PC-3 (cell line): Measurements from ENCODE around the gene XPC. TPM values are rescaled to one million over a fixed set of nuclear protein-coding genes. Genes with fewer than 3 reads are reported as not detected.

ENCODE experiments used
- ATAC-seq: fragments of 200-7000 bp; cut with Tn5 transposase; 2 replicates; pipeline ENCODE4 v1.9.1; 2020; ENCODE audit warnings: mild to moderate bottlenecking, moderate library complexity
- BruUV-seq: library from RNA; stranded (reverse); fragments of 400-500 nt; replicated peaks from 2 replicates; lab custom pipeline; 2021; lab: Mats Ljungman, UMichigan
- CTCF ChIA-PET: fragments of 300-600 bp; sonication (Branson Sonifier 250); formaldehyde crosslinking; loops from one replicate; lab custom pipeline; 2022; ENCODE audit warnings: antibody characterized with exemption; lab: Charles Lee
- POLR2A ChIA-PET: fragments of 300-600 bp; sonication (Branson Sonifier 250); formaldehyde crosslinking; loops from one replicate; lab custom pipeline; 2022; ENCODE audit warnings: antibody characterized with exemption; ENCODE audit not compliant: unreplicated experiment; lab: Charles Lee
- DNase-seq: peaks from one replicate; pipeline ENCODE4 v3.0.0-alpha.2; 2015
- H2AFZ ChIP-seq: fragments of 300-600 bp; sonication (generic); 2 replicates; pipeline ENCODE4 v1.6.0; 2016; ENCODE audit warnings: antibody characterized with exemption, low read length
- H3F3A ChIP-seq: fragments of 300-600 bp; sonication (generic); one replicate; pipeline ENCODE4 v1.6.0; 2017; ENCODE audit warnings: antibody characterized with exemption, low read length, control low read depth, mild to moderate bottlenecking; ENCODE audit not compliant: unreplicated experiment
- H3K27ac ChIP-seq: fragments of 300-600 bp; sonication (generic); 2 replicates; pipeline ENCODE4 v1.5.1; 2016; ENCODE audit warnings: mild to moderate bottlenecking, low read length
- H3K27me3 ChIP-seq: fragments of 300-600 bp; sonication (generic); 2 replicates; pipeline ENCODE4 v1.6.1; 2016; ENCODE audit warnings: low read length, mixed read lengths
- H3K36me3 ChIP-seq: fragments of 300-600 bp; sonication (generic); 2 replicates; pipeline ENCODE4 v1.6.1; 2016; ENCODE audit warnings: low read depth, mixed run types, low read length, mixed read lengths
- H3K4me1 ChIP-seq: fragments of 300-600 bp; sonication (generic); 2 replicates; pipeline ENCODE4 v1.5.1; 2016; ENCODE audit warnings: low read length; ENCODE audit not compliant: insufficient read depth
- H3K4me2 ChIP-seq: fragments of 300-600 bp; sonication (generic); 2 replicates; pipeline ENCODE4 v1.6.0; 2016; ENCODE audit warnings: low read length
- H3K4me3 ChIP-seq: fragments of 300-600 bp; sonication (generic); 2 replicates; pipeline ENCODE4 v1.5.1; 2016; ENCODE audit warnings: mild to moderate bottlenecking, low read length, mixed read lengths
- H3K79me2 ChIP-seq: fragments of 300-600 bp; sonication (generic); 2 replicates; pipeline ENCODE4 v1.6.1; 2017; ENCODE audit warnings: low read length, mixed read lengths
- H3K9ac ChIP-seq: fragments of 300-600 bp; sonication (generic); 2 replicates; pipeline ENCODE4 v1.6.0; 2016; ENCODE audit warnings: mild to moderate bottlenecking, low read length
- H3K9me2 ChIP-seq: fragments of 300-600 bp; sonication (generic); replicated peaks from 2 replicates; pipeline ENCODE4 v1.6.1; 2016; ENCODE audit warnings: mixed run types, low read length, mixed read lengths
- H3K9me3 ChIP-seq: fragments of 300-600 bp; sonication (generic); 2 replicates; pipeline ENCODE4 v1.6.1; 2016; ENCODE audit warnings: low read length, mixed read lengths
- H4K20me1 ChIP-seq: fragments of 300-600 bp; sonication (generic); 2 replicates; pipeline ENCODE4 v1.6.1; 2016; ENCODE audit warnings: low read length, mixed read lengths
- CTCF ChIP-seq: fragments of 300-600 bp; sonication (generic); conservative IDR thresholded peaks from 2 replicates; pipeline ENCODE4 v1.5.1; 2017; ENCODE audit warnings: antibody characterized with exemption, low read depth, mild to moderate bottlenecking, low read length
- EZH2 ChIP-seq: fragments of 300-600 bp; sonication (generic); IDR thresholded peaks from one replicate; pipeline ENCODE4 v1.6.1; 2017; ENCODE audit warnings: antibody characterized with exemption, mild to moderate bottlenecking, low read length; ENCODE audit not compliant: unreplicated experiment
- EZH2phosphoT487 ChIP-seq: fragments of 300-600 bp; sonication (generic); IDR thresholded peaks from 2 replicates; pipeline ENCODE4 v1.6.1; 2018; ENCODE audit warnings: mild to moderate bottlenecking, antibody characterized with exemption, low read length, borderline replicate concordance
- intact Hi-C: fragments of 100-400 bp; cut with micrococcal nuclease; formaldehyde crosslinking; loops from 2 replicates; pipeline ENCODE4 v1.9.0; 2023
- total RNA-seq: library from RNA; depleted of rRNA; stranded (reverse); fragments of >200 nt; gene quantifications from 2 replicates; pipeline ENCODE4 v1.2.3, GENCODE V29; 2014

The XPC gene
- total RNA-seq, 1 experiment from 2014 or later, result 24.3 TPM

- H3K4me3 ChIP-seq, result no peak overlapping the region
- no peaks in the 10 kb centered on the region for H3K36me3 ChIP-seq
- BruUV-seq, result no TSS peak
- ATAC-seq (no peak), DNase-seq (peak; percentile 19)
- H3K9ac ChIP-seq, result 0 out of 2 replicates have a peak overlapping the region, but pooled peaks have one; percentile 20
- CTCF ChIA-PET, result no interaction called here
- H3K27ac ChIP-seq, result peak overlapping the region; percentile 79
- POLR2A ChIA-PET, result no interaction called here
- no peak for TF ChIP-seq CTCF
- peak overlapping the region; percentile 64 for H3K4me2 ChIP-seq
- no peak overlapping the region for H2AFZ ChIP-seq
- H3F3A ChIP-seq, result peaks cover 7% of the 10 kb centered on the region
- H3K9me2 ChIP-seq, result no peaks in the 10 kb centered on the region
- H3K4me1 ChIP-seq, result peaks cover 76% of the 10 kb centered on the region
- no peaks in the 10 kb centered on the region for H4K20me1 ChIP-seq
- H3K79me2 ChIP-seq, result no peaks in the 10 kb centered on the region
- intact Hi-C loops, result loop anchor here (2.0 kb wide), 1 partner anchor 23 kb away; no protein-coding TSS in a partner anchor
- H3K27me3 ChIP-seq, result no peaks in the 10 kb centered on the region
- peaks cover 15% of the 10 kb centered on the region; the same call in 1 of the 2 replicates for H3K9me3 ChIP-seq
Measured at GRCh38 chr3:14225421-14225820, 47.0 kb upstream of the XPC start.

- ATAC-seq (peak; percentile 72), DNase-seq (peak; percentile 89)
- Histone ChIP-seq H2AFZ (0 out of 2 replicates have a peak overlapping the region, but pooled peaks have one; percentile 10), H3K9ac (no peak overlapping the region; the same call in 1 of the 2 replicates), H3K4me2 (peak overlapping the region; percentile 64), H3K27ac (peak overlapping the region; percentile 79), H3K4me1 (peaks cover 71% of the 10 kb centered on the region), H3K9me3 (peaks cover 18% of the 10 kb centered on the region; the same call in 1 of the 2 replicates), H4K20me1 (no peaks in the 10 kb centered on the region), H3K4me3 (0 out of 2 replicates have a peak overlapping the region, but pooled peaks have one; percentile 3), H3K9me2 (no peaks in the 10 kb centered on the region), H3K27me3 (no peaks in the 10 kb centered on the region), H3K79me2 (no peaks in the 10 kb centered on the region), H3K36me3 (no peaks in the 10 kb centered on the region), H3F3A (peaks cover 7% of the 10 kb centered on the region)
- CTCF ChIA-PET, result no interaction called here
- BruUV-seq, result no TSS peak
- no peak for TF ChIP-seq EZH2phosphoT487
- no peak for TF ChIP-seq EZH2
- TF ChIP-seq CTCF, result no peak
- POLR2A ChIA-PET, result no interaction called here
- intact Hi-C loops, result loop anchor here (2.0 kb wide), 1 partner anchor 22 kb away; no protein-coding TSS in a partner anchor
Measured at GRCh38 chr3:14224895-14225294, 46.5 kb upstream of the XPC start.

- Histone ChIP-seq H3K27ac (peak overlapping the region; percentile 77), H4K20me1 (no peaks in the 10 kb centered on the region), H3K4me1 (peaks cover 60% of the 10 kb centered on the region), H3K27me3 (no peaks in the 10 kb centered on the region), H3K79me2 (no peaks in the 10 kb centered on the region), H3K36me3 (no peaks in the 10 kb centered on the region), H3K9me3 (peaks cover 21% of the 10 kb centered on the region; the same call in 1 of the 2 replicates), H2AFZ (no peak overlapping the region), H3F3A (peaks cover 7% of the 10 kb centered on the region), H3K4me3 (no peak overlapping the region), H3K9ac (no peak overlapping the region), H3K9me2 (no peaks in the 10 kb centered on the region), H3K4me2 (peak overlapping the region; percentile 38)
- no peak for TF ChIP-seq EZH2phosphoT487
- TF ChIP-seq CTCF, result no peak
- no peak for TF ChIP-seq EZH2
- BruUV-seq, result no TSS peak
- intact Hi-C loops, result no loop called here
- CTCF ChIA-PET, result interaction anchor here (1.6 kb wide), 1 partner anchor 20 kb away, joined by 14 read pairs; no protein-coding TSS in a partner anchor
- ATAC-seq, result peak; percentile 50
- POLR2A ChIA-PET, result no interaction called here
- peak; percentile 80 for DNase-seq
Measured at GRCh38 chr3:14223595-14223994, 45.2 kb upstream of the XPC start.
